GM12875 (cell line): ENCODE results near the gene ACAA1.

Experiments
- H3K4me3 ChIP-seq: one replicate; pipeline ENCODE4 v1.5.1; 2011; ENCODE audit warnings: low read depth, low read length, control low read depth
- CTCF ChIP-seq: IDR thresholded peaks from 2 replicates; pipeline ENCODE4 v1.5.1; 2011; ENCODE audit warnings: low read depth, mild to moderate bottlenecking, control low read depth, inconsistent platforms, low read length, moderate library complexity, borderline replicate concordance; ENCODE audit not compliant: insufficient read depth

Gene ACAA1

GRCh38 chr3:38154033-38154494, 17.1 kb upstream of the ACAA1 start:
- no peak overlapping the region for H3K4me3 ChIP-seq
- no peak for TF ChIP-seq CTCF

GRCh38 chr3:38153221-38153620, 16.3 kb upstream of the ACAA1 start:
- TF ChIP-seq CTCF = no peak
- H3K4me3 ChIP-seq = no peak overlapping the region

- H3K4me3 ChIP-seq = no peak overlapping the region
- TF ChIP-seq CTCF = no peak
Measured at GRCh38 chr3:38152609-38153008, 15.7 kb upstream of the ACAA1 start.

- TF ChIP-seq CTCF = no peak
- no peak overlapping the region for H3K4me3 ChIP-seq
Measured at GRCh38 chr3:38151667-38152265, 14.8 kb upstream of the ACAA1 start.

- H3K4me3 ChIP-seq = no peak overlapping the region
- 0 out of 2 replicates have a peak, but pooled peaks have one; percentile 25 for TF ChIP-seq CTCF
Measured at GRCh38 chr3:38150780-38151528, 14.0 kb upstream of the ACAA1 start.

- H3K4me3 ChIP-seq = no peak overlapping the region
- TF ChIP-seq CTCF = no peak
Measured at GRCh38 chr3:38149708-38150107, 12.8 kb upstream of the ACAA1 start.
